Astrocyte of the spinal cord (primary cell): ENCODE results near the gene SLC9A5.

Experiments used
- DNase-seq: peaks from one replicate; pipeline ENCODE4 v3.0.0; 2011; ENCODE audit warnings: low read depth, low spot score
- H3K4me3 ChIP-seq: 2 replicates; pipeline ENCODE4 v1.5.1; 2011; ENCODE audit warnings: low read depth, mild to moderate bottlenecking, low read length, moderate library complexity
- in situ Hi-C: cut with HindIII; loops from 2 replicates; pipeline ENCODE4 v1.10.0; 2017; ENCODE audit warnings: low sequenced_read_pairs
- TF ChIP-seq, protein P1 (sequence below): IDR thresholded peaks from 2 replicates; pipeline ENCODE4 v1.5.1; 2012; ENCODE audit warnings: low read depth, mild to moderate bottlenecking, low read length, inconsistent platforms

The SLC9A5 gene

DNA sequence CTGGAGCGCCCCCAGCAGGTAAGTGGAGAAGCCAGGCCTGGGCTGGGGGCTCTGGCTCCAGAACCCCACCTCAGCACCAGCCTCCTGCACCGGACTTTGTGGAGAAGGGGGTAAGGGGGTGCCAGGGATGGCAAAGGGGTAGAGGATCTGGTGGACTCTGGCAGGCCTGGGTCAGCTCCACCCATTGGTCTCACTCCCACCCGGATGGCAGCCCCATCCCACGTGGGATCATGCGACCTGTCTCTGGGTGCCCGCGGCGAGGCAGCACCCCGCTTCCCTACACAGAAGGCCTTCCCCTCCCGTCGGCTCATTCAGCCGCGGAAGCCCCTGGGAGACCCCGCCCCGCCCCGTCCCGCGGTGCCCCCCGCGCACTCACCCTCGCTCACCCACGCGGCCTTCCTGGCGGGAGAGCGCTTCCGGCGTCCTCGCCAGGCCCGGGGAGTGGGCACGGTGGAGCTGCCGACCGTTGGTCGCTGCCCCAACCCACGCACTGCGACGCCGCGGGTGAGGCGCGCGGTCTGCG lies 30.1 kb downstream of the SLC9A5 start:
- TF ChIP-seq, protein P1, sequence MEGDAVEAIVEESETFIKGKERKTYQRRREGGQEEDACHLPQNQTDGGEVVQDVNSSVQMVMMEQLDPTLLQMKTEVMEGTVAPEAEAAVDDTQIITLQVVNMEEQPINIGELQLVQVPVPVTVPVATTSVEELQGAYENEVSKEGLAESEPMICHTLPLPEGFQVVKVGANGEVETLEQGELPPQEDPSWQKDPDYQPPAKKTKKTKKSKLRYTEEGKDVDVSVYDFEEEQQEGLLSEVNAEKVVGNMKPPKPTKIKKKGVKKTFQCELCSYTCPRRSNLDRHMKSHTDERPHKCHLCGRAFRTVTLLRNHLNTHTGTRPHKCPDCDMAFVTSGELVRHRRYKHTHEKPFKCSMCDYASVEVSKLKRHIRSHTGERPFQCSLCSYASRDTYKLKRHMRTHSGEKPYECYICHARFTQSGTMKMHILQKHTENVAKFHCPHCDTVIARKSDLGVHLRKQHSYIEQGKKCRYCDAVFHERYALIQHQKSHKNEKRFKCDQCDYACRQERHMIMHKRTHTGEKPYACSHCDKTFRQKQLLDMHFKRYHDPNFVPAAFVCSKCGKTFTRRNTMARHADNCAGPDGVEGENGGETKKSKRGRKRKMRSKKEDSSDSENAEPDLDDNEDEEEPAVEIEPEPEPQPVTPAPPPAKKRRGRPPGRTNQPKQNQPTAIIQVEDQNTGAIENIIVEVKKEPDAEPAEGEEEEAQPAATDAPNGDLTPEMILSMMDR, result peak; percentile 43
- in situ Hi-C loops, result no loop called here
- peak overlapping the region; percentile 46 for H3K4me3 ChIP-seq
- no peak for DNase-seq

DNA sequence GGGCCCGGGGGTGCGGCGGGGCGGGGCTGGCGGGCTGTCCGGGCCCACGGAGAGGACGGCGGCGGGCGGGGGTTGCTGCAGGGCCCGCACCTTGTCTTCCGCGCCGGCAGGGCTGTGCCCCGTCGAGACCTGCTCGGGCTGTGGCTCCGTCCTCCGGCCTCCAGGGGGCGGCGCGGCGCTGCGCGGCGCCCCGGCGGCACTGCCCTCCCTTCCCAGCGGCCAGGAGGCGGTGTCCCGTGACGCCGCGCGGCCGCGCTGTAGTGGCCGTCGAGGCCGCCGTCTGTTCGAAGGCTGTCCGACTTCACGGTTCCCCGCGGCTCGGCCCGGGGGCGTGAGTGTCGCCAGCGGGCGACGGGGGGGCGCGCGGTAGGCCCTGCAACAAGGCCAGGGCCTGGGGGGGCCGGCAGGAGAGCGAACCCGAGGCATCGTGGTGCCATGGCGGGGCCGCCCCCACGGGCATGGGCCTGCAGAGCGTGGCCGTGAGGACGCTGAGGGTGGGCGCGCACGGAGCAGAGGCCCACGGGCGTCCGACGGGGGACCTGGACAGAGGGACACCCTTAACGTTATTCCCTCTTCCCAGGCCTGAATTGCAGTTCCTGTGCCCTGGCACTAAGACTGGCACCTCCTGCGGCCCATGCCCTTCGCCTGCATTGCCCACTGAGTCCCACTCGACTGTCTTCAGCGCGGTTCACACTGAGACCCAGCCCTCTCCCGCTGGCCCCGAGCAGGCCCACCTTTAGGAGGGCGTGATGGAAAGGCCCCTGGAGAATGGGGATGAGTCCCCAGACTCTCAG lies 30.7 kb downstream of the SLC9A5 start, which contains the start of gene PLEKHG4:
Gene PLEKHG4 (plus strand): TSS at position 237 of the 794 bp plus-strand sequence. CDS start 513 bp downstream, at position 750.
- H3K4me3 ChIP-seq, result peak within 1 kb of the TSS; percentile 46
- in situ Hi-C loops, result no loop called here
- TF ChIP-seq, protein P1, result peak; percentile 47

DNA sequence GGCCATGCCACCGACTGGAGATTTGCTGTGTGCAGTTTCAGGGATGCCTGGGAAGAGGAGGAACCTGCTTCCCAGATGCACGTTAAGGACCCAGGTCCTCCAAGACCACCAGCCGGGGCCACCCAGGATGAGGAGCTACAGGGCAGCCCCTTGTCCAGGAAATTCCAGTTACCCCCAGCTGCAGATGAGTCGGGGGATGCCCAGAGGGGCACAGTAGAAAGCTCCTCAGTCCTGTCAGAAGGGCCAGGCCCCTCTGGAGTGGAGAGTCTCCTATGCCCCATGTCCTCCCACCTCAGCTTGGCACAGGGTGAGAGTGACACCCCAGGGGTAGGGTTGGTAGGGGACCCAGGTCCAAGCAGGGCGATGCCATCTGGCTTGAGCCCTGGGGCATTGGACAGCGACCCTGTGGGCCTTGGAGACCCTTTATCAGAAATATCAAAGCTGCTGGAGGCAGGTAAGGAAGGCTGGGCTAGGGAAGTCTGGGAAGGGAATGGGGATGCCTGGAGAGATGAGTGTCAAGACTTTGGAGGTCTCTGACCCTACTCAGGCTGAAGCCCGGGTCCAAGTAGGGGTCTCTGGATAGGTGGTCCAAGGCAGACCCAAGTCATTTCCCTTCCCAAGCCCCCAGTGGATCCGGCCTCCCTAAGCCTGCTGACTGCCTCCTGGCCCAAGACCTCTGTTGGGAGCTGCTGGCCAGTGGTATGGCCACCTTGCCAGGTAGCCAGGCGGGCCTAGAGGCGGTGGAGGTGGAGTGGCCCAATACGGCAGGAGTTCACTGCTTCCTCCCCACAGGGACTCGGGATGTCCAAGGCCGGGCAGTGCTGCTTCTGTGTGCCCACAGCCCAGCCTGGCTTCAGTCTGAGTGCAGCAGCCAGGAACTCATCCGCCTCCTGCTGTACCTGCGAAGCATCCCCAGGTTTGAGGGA lies 31.6 kb downstream of the SLC9A5 start:
- no peak overlapping the region for H3K4me3 ChIP-seq
- no peak for DNase-seq
- TF ChIP-seq, protein P1, result no peak
- in situ Hi-C loops, result no loop called here

More for the DNA sequence above, 30.7 kb downstream of the SLC9A5 start, which contains the start of gene PLEKHG4:
- DNase-seq, result peak; percentile 71

DNA sequence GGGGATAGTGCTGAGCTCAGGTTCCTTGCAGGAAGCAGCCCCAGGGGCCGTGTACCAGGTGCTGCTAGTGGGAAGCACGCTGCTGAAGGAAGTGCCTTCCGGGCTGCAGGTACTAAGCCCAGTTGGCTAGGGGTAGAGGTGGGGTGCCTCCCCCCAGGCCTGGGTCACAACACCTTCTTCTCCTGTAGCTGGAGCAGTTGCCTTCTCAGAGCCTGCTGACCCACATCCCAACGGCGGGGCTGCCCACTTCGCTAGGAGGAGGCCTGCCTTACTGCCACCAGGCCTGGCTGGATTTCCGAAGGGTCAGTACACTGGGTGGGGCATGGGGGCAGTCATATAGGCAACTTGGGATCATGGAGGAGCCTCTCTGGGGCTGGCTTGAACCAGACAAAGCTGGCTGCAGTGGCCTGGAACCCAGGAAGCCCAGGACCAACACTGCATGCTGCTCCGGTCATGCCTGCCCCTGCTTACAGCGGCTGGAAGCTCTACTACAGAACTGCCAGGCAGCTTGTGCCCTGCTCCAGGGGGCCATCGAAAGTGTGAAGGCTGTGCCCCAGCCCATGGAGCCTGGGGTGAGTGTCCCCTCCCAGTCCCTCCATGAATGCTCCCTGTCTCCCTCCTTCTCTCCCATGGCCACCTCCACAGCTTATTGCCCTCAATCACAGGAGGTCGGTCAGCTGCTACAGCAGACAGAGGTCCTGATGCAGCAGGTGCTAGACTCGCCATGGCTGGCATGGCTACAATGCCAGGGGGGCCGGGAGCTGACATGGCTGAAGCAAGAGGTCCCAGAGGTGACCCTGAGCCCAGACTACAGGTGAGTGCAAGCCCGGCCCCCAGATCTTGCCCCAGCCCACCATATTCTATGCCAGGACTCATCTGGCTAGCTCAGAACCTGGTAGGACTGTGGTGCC lies 33.0 kb downstream of the SLC9A5 start:
- in situ Hi-C loops, result no loop called here
- H3K4me3 ChIP-seq, result no peak overlapping the region
- DNase-seq, result no peak
- TF ChIP-seq, protein P1, result no peak

DNA sequence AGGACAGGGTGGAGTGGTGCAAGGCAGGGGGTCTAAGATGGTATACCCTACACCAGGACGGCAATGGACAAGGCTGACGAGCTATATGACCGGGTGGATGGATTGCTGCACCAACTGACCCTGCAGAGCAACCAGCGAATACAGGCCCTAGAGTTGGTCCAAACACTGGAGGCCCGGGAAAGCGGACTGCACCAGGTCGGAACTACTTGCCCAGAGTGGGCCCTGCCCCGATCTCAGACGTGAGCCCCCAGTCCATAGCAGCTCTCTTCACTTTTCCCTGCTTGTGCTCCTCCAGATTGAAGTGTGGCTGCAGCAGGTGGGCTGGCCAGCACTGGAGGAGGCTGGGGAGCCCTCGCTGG lies 33.6 kb downstream of the SLC9A5 start:
- in situ Hi-C loops, result no loop called here
- TF ChIP-seq, protein P1, result no peak
- H3K4me3 ChIP-seq, result no peak overlapping the region
- DNase-seq, result no peak
